Small intestine (tissue), 7 donors: Measurements from ENCODE around the gene RACK1. TPM values are rescaled to one million over a fixed set of nuclear protein-coding genes. Genes with fewer than 3 reads are reported as not detected.
"Not testable (repeated sequence)": the region's sequence is repeated elsewhere in the genome, so short reads cannot be mapped to it uniquely, and the experiment has no call there.

Source experiments
- DNase-seq, 2 donors: peaks; one replicate each; pipeline versions ENCODE4 v3.0.0 to v3.0.0-alpha.2; 2013
- FAIRE-seq: peaks from 2 replicates; lab custom pipeline; 2012; peaks lifted over from hg19 to GRCh38; lab: Jason Lieb, UNC
- H3K27ac ChIP-seq, 3 donors: one replicate each; pipeline ENCODE4 v1.5.1; 2013; ENCODE audit warnings: low read length in 2 of 3, mild to moderate bottlenecking in 2 of 3, control low read depth in 1 of 3, inconsistent platforms in 1 of 3, low read depth in 1 of 3, moderate library complexity in 1 of 3
- H3K27me3 ChIP-seq, 3 donors: one replicate each; pipeline ENCODE4 v1.6.1; 2013; ENCODE audit warnings: low read length in 3 of 3, inconsistent platforms in 1 of 3; ENCODE audit not compliant: control insufficient read depth in 3 of 3, insufficient read depth in 3 of 3
- H3K36me3 ChIP-seq, 3 donors: one replicate each; pipeline ENCODE4 v1.6.1; 2013; ENCODE audit warnings: low read length in 3 of 3, inconsistent platforms in 1 of 3, low read depth in 1 of 3, mild to moderate bottlenecking in 1 of 3, moderate library complexity in 1 of 3; ENCODE audit not compliant: control insufficient read depth in 3 of 3, insufficient read depth in 2 of 3
- H3K4me1 ChIP-seq, 3 donors: one replicate each; pipeline ENCODE4 v1.6.1; 2013; ENCODE audit warnings: low read length in 2 of 3, inconsistent platforms in 1 of 3, low read depth in 1 of 3, mild to moderate bottlenecking in 1 of 3, moderate library complexity in 1 of 3; ENCODE audit not compliant: control insufficient read depth in 3 of 3, insufficient read depth in 2 of 3
- H3K4me3 ChIP-seq, 3 donors: one replicate each; pipeline ENCODE4 v1.5.1; 2013; ENCODE audit warnings: low read length in 3 of 3, control low read depth in 1 of 3, inconsistent platforms in 1 of 3, low read depth in 1 of 3, mild to moderate bottlenecking in 1 of 3, moderate library complexity in 1 of 3
- H3K9me3 ChIP-seq, 2 donors: one replicate each; pipeline ENCODE4 v1.6.1; 2013; ENCODE audit warnings: low read depth in 1 of 2, low read length in 1 of 2; ENCODE audit not compliant: control insufficient read depth in 2 of 2, insufficient read depth in 1 of 2
- WGBS, 3 donors: extraction: QIAGEN DNeasy Blood & Tissue Kit; methylation state at CpG; one replicate each; pipeline ENCODE4 v1.1.7; 2013; 5-methylcytosine and 5-hydroxymethylcytosine counted together
- polyA plus RNA-seq, 4 donors: library from polyadenylated mRNA; stranded (reverse) in 3 of 4; unstranded in 1 of 4; fragments of 200-250 nt in 3 of 4; fragments of 120-200 nt in 1 of 4; gene quantifications; one replicate each; pipeline versions ENCODE4 v1.2.1 to v1.2.3, GENCODE V29; 2013
- donor health status: healthy with polysubstance abuse.
- donor health status: control.
- donor health status: control.
- donor health status: Bipolar disorder and iron deficiency.
- donor health status: healthy.

The RACK1 gene
- polyA plus RNA-seq, 4 donors: 1,482 to 3,503 (median 2,448) TPM

- no peaks in the 10 kb centered on the region for H3K9me3 ChIP-seq
- no peaks in the 10 kb centered on the region for H3K36me3 ChIP-seq
- H3K27ac ChIP-seq: no peak overlapping the region
- 89 to 94% (median 93%) methylated on average over 6 of the region's 6 CpGs for WGBS, 3 donors
- peaks cover 0 to 37% (median 0%) of the 10 kb centered on the region in 3 donors for H3K27me3 ChIP-seq
- H3K4me1 ChIP-seq: peaks cover 0 to 6% (median 3%) of the 10 kb centered on the region in 3 donors
- FAIRE-seq (no peak), DNase-seq (no peak)
- no peak overlapping the region for H3K4me3 ChIP-seq
Observed at GRCh38 chr5:181212080-181212479, 31.6 kb downstream of the RACK1 start.

GRCh38 chr5:181211208-181211607 lies 32.5 kb downstream of the RACK1 start:
- peaks cover 0 to 3% (median under 1%) of the 10 kb centered on the region in 3 donors for H3K4me1 ChIP-seq
- no peak overlapping the region for H3K4me3 ChIP-seq
- DNase-seq: no peak
- H3K27me3 ChIP-seq: peaks cover 0 to 33% (median 0%) of the 10 kb centered on the region in 3 donors
- H3K9me3 ChIP-seq: no peaks in the 10 kb centered on the region
- WGBS, 3 donors: 47 to 61% (median 50%) methylated on average over 7 of the region's 7 CpGs
- no peaks in the 10 kb centered on the region for H3K36me3 ChIP-seq
- no peak for FAIRE-seq
- no peak overlapping the region for H3K27ac ChIP-seq

- H3K36me3 ChIP-seq, FAIRE-seq, H3K4me1 ChIP-seq, H3K9me3 ChIP-seq, H3K27ac ChIP-seq, H3K4me3 ChIP-seq, DNase-seq: not testable (repeated sequence)
- H3K27me3 ChIP-seq: peaks cover 0 to 34% (median 0%) of the 10 kb centered on the region in 3 donors
- 79 to 82% (median 82%) methylated on average over 17 of the region's 17 CpGs for WGBS, 3 donors
Observed at GRCh38 chr5:181210698-181211097, 33.0 kb downstream of the RACK1 start.

GRCh38 chr5:181210148-181210547 lies 33.6 kb downstream of the RACK1 start:
- H3K36me3 ChIP-seq, DNase-seq, H3K9me3 ChIP-seq, FAIRE-seq, H3K4me3 ChIP-seq, H3K27ac ChIP-seq: not testable (repeated sequence)
- peaks cover 0 to 13% (median 0%) of the 10 kb centered on the region in 3 donors for H3K4me1 ChIP-seq
- peaks cover 0 to 40% (median 0%) of the 10 kb centered on the region in 3 donors for H3K27me3 ChIP-seq
- 68 to 79% (median 73%) methylated on average over 11 of the region's 11 CpGs for WGBS, 3 donors

- H3K36me3 ChIP-seq, H3K27ac ChIP-seq, H3K4me3 ChIP-seq, DNase-seq, H3K9me3 ChIP-seq, FAIRE-seq: not testable (repeated sequence)
- Histone ChIP-seq H3K27me3 (peaks cover 0 to 40% (median 0%) of the 10 kb centered on the region in 3 donors), H3K4me1 (peaks cover 0 to 15% (median 0%) of the 10 kb centered on the region in 3 donors)
- WGBS, 3 donors: 80 to 88% (median 86%) methylated on average over 24 of the region's 24 CpGs
Observed at GRCh38 chr5:181209006-181209405, 34.7 kb downstream of the RACK1 start.

- no peaks in the 10 kb centered on the region for H3K36me3 ChIP-seq
- DNase-seq (no peak), FAIRE-seq (no peak)
- peaks cover 0 to 40% (median 0%) of the 10 kb centered on the region in 3 donors for H3K27me3 ChIP-seq
- H3K9me3 ChIP-seq: no peaks in the 10 kb centered on the region
- H3K4me1 ChIP-seq: peaks cover 0 to 20% (median 0%) of the 10 kb centered on the region in 3 donors
- H3K27ac ChIP-seq: no peak overlapping the region
- H3K4me3 ChIP-seq: no peak overlapping the region
- WGBS, 3 donors: 35 to 43% (median 42%) methylated on average over 3 of the region's 3 CpGs
Observed at GRCh38 chr5:181207960-181208253, 35.8 kb downstream of the RACK1 start.

- no peaks in the 10 kb centered on the region for H3K36me3 ChIP-seq
- H3K4me3 ChIP-seq: peak overlapping the region in 2 of 3 donors; percentile 44 to 62
- peaks cover 0 to 39% (median 0%) of the 10 kb centered on the region in 3 donors for H3K27me3 ChIP-seq
- H3K9me3 ChIP-seq: no peaks in the 10 kb centered on the region
- peak overlapping the region in 2 of 3 donors; percentile 57 to 80 for H3K27ac ChIP-seq
- H3K4me1 ChIP-seq: peaks cover 0 to 20% (median 0%) of the 10 kb centered on the region in 3 donors
- DNase-seq (peak; percentile 71 to 76), FAIRE-seq (no peak)
- 0 to 1% (median 0%) methylated on average over 36 of the region's 36 CpGs for WGBS, 3 donors
Observed at GRCh38 chr5:181207214-181207959, 36.3 kb downstream of the RACK1 start.

GRCh38 chr5:181205761-181206649 lies 37.7 kb downstream of the RACK1 start:
- no peaks in the 10 kb centered on the region for H3K9me3 ChIP-seq
- H3K4me1 ChIP-seq: peaks cover 0 to 20% (median 0%) of the 10 kb centered on the region in 3 donors
- peaks cover 0 to 48% (median 0%) of the 10 kb centered on the region in 3 donors for H3K27me3 ChIP-seq
- no peaks in the 10 kb centered on the region for H3K36me3 ChIP-seq
- 3 to 7% (median 7%) methylated on average over 37 of the region's 37 CpGs for WGBS, 3 donors
- H3K27ac ChIP-seq: no peak overlapping the region
- DNase-seq (peak in 1 of 2 donors; percentile 56), FAIRE-seq (no peak)
- peak overlapping the region; percentile 4 to 62 (median 55) for H3K4me3 ChIP-seq
